ENCODE measurements around the gene EDEM2. TPM values are rescaled to one million over a fixed set of nuclear protein-coding genes. Genes with fewer than 3 reads are reported as not detected.

EDEM2 gene
- total and polyA plus RNA-seq, 2 of the 4 experiments (the other 2 are of a cell fraction) = 19.0 to 27.4 TPM

DNA sequence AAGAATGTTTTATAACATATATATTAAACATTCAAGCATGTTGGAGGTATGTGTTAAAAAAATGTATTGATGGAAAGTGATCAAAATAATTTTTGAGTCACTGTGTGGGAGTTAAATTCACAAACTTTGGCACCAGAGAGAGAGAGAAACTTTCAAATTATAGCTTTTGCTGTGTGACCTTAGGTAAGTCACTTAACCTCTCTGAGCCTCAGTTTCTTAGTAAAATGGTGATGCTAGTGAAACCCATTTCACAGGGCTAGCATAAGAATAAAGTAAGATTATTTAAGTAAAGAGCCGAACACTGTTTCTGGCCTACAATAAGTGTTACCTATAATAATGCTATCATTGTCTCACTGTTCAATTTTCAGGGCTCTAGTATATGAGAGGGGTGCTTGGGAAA is 20.7 kb upstream of the EDEM2 start:
- POLR2A ChIA-PET (ENCODE audit: unreplicated experiment) = no interaction called here
- no peak overlapping the region for H2AK5ac ChIP-seq (ENCODE audit: low read depth, low read length)
- H3K9me3 ChIP-seq (ENCODE audit: control insufficient read depth, insufficient read depth, low read length) = no peaks in the 10 kb centered on the region
- peaks cover 9% of the 10 kb centered on the region for H3K4me1 ChIP-seq (ENCODE audit: control insufficient read depth, insufficient read depth, low read length)
- in situ Hi-C loops (cut with MboI; ENCODE audit: low sequenced_read_pairs) (no loop called here), dilution Hi-C loops (cut with HindIII; ENCODE audit: low sequenced_read_pairs, unreplicated experiment) (no loop called here), intact Hi-C loops (cut with micrococcal nuclease) (no loop called here)
- no peak overlapping the region for H3K4ac ChIP-seq (ENCODE audit: low read depth, low read length)
- no TSS peak for BruUV-seq (replicated peaks)
- no peak overlapping the region for H2AK9ac ChIP-seq (replicated peaks; ENCODE audit: low read depth, low read length, poor library complexity)
- H3K79me1 ChIP-seq (ENCODE audit: low read depth in 1 of 2, low read length in 2 of 2) = no peaks in the 10 kb centered on the region; a peak in 1 of 4 replicates
- ATAC-seq (ENCODE audit: low read depth) (no peak), DNase-seq (no peak)
- no peaks in the 10 kb centered on the region for H3K27me3 ChIP-seq (ENCODE audit: control insufficient read depth, insufficient read depth, low read length)
- no peak overlapping the region for H3K4me2 ChIP-seq (ENCODE audit: low read depth, low read length)
- H2BK20ac ChIP-seq (ENCODE audit: low read depth, low read length) = no peak overlapping the region
- no peak overlapping the region for H3K14ac ChIP-seq (replicated peaks; ENCODE audit: low read depth, low read length)
- no peak overlapping the region for H3K23ac ChIP-seq (ENCODE audit: low read depth, low read length)
- CTCF ChIA-PET = no interaction called here
- no peak overlapping the region for H4K91ac ChIP-seq (ENCODE audit: insufficient read depth, low read depth, low read length)
- H4K5ac ChIP-seq (ENCODE audit: low read depth, low read length) = no peak overlapping the region
- H4K20me1 ChIP-seq (ENCODE audit: insufficient read depth, low read length) = no peaks in the 10 kb centered on the region
- no peak overlapping the region for H3K4me3 ChIP-seq (ENCODE audit: insufficient read depth, low read depth, low read length)
- H2AFZ ChIP-seq (replicated peaks; ENCODE audit: low read length, poor library complexity) = no peak overlapping the region
- no peak overlapping the region for H3K18ac ChIP-seq (ENCODE audit: low read depth, low read length)
- H3K9me1 ChIP-seq (ENCODE audit: insufficient read depth, low read length) = 0 out of 2 replicates have a peak, but pooled peaks cover 4% of the 10 kb centered on the region
- H3K56ac ChIP-seq (ENCODE audit: extremely low read depth, insufficient read depth, low read length) = no peak overlapping the region
- WGBS, 2 experiments (ENCODE audit: extremely low coverage in 2 of 2, insufficient read length in 1 of 2) = no CpG with 5 or more reads among the region's 1 CpG
- no peaks in the 10 kb centered on the region for H3K36me3 ChIP-seq (ENCODE audit: control insufficient read depth, insufficient read depth, low read length)
- no peak overlapping the region for H3K9ac ChIP-seq (ENCODE audit: low read depth, low read length)
- H4K8ac ChIP-seq (ENCODE audit: low read depth in 2 of 2, low read length in 2 of 2) = no peak overlapping the region
- no peak overlapping the region for H2BK5ac ChIP-seq (ENCODE audit: low read depth, low read length, poor library complexity, severe bottlenecking)
- H2BK15ac ChIP-seq (ENCODE audit: low read depth, low read length) = no peak overlapping the region
- H2BK120ac ChIP-seq (ENCODE audit: low read depth, low read length) = no peak overlapping the region
- no peak overlapping the region for H3K27ac ChIP-seq (ENCODE audit: insufficient read depth, low read length)
- TF ChIP-seq CHD1 (IDR thresholded peaks at IDR 0.05; ENCODE audit: low read depth, low read length) (no peak), MXI1 (IDR thresholded peaks at IDR 0.05; ENCODE audit: borderline replicate concordance, low read depth, low read length) (no peak), FOS (IDR thresholded peaks at IDR 0.05; ENCODE audit: low read depth, low read length) (no peak), MAZ (IDR thresholded peaks at IDR 0.05; ENCODE audit: borderline replicate concordance, low read depth, low read length) (no peak), NFE2L2 (IDR thresholded peaks at IDR 0.05; ENCODE audit: low read depth, low read length) (no peak), BHLHE40 (IDR thresholded peaks at IDR 0.05; ENCODE audit: low read depth, low read length) (no peak), RCOR1 (IDR thresholded peaks at IDR 0.05; ENCODE audit: insufficient replicate concordance, low read length) (no peak), ELK1 (IDR thresholded peaks at IDR 0.05; ENCODE audit: borderline replicate concordance, low read depth, low read length) (no peak), SMC3 (IDR thresholded peaks at IDR 0.05; ENCODE audit: low read depth, low read length) (no peak), RFX5 (IDR thresholded peaks at IDR 0.05; ENCODE audit: low read depth, low read length) (no peak), POLR2A (IDR thresholded peaks at IDR 0.05; ENCODE audit: low read depth, low read length) (no peak), RAD21 (IDR thresholded peaks at IDR 0.05; ENCODE audit: low read length) (no peak), MAFK (IDR thresholded peaks at IDR 0.05; ENCODE audit: low read depth, low read length) (no peak), CTCF (conservative IDR thresholded peaks at IDR 0.05; ENCODE audit: low read depth, low read length) (no peak), CEBPB (IDR thresholded peaks at IDR 0.05; ENCODE audit: low read depth, low read length) (no peak)
- TF ChIP-seq, protein P1, sequence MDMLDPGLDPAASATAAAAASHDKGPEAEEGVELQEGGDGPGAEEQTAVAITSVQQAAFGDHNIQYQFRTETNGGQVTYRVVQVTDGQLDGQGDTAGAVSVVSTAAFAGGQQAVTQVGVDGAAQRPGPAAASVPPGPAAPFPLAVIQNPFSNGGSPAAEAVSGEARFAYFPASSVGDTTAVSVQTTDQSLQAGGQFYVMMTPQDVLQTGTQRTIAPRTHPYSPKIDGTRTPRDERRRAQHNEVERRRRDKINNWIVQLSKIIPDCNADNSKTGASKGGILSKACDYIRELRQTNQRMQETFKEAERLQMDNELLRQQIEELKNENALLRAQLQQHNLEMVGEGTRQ (IDR thresholded peaks at IDR 0.05; ENCODE audit: low read depth, low read length) = no peak

All from IMR-90 (cell line).